Ascending aorta (tissue), 2 donors: ENCODE data around the gene CNTN5. TPM values are rescaled to one million over a fixed set of nuclear protein-coding genes. Genes with fewer than 3 reads are reported as not detected.

Experiments
- DNase-seq, 2 donors: peaks; one replicate each; pipeline ENCODE4 v3.0.0-alpha.2; 2019; ENCODE audit warnings: low spot score in 2 of 2
- H3K27ac ChIP-seq, 2 donors: fragments of 200-600 bp; sonication (generic); one replicate each; pipeline ENCODE4 v1.5.1; 2016 to 2017; ENCODE audit warnings: mild to moderate bottlenecking in 1 of 2
- H3K27me3 ChIP-seq: fragments of 200-600 bp; sonication (generic); one replicate; pipeline ENCODE4 v1.5.1; 2017
- H3K36me3 ChIP-seq, 2 donors: fragments of 200-600 bp; sonication (generic); one replicate each; pipeline ENCODE4 v1.5.1; 2016
- H3K4me1 ChIP-seq, 2 donors: fragments of 200-600 bp; sonication (generic); one replicate each; pipeline ENCODE4 v1.5.1; 2016 to 2017; ENCODE audit warnings: mild to moderate bottlenecking in 1 of 2
- H3K4me3 ChIP-seq, 2 donors: fragments of 200-600 bp; sonication (generic); one replicate each; pipeline ENCODE4 v1.5.1; 2016 to 2017; ENCODE audit warnings: mild to moderate bottlenecking in 1 of 2
- H3K9me3 ChIP-seq, 2 donors: fragments of 200-600 bp; sonication (generic); one replicate each; pipeline ENCODE4 v1.5.1; 2016
- CTCF ChIP-seq, 3 experiments: fragments of 200-600 bp in 2 of 3; fragments of 450-650 bp in 1 of 3; sonication (generic) in 2 of 3; IDR thresholded peaks; one replicate each; pipeline ENCODE4 v1.5.1; 2016 to 2019; ENCODE audit warnings: antibody characterized with exemption in 3 of 3, mild to moderate bottlenecking in 1 of 3, moderate library complexity in 1 of 3
- intact Hi-C: fragments of 100-400 bp; cut with DNase I; formaldehyde crosslinking; loops from one replicate; pipeline ENCODE4 v1.15.1; 2023
- total RNA-seq: library from RNA; depleted of rRNA; stranded (reverse); fragments of >200 nt; gene quantifications from one replicate; pipeline ENCODE4 v1.1.0, GENCODE V29; 2016

CNTN5 gene
- total RNA-seq, 1 donor from 2014 or later, result 3.6 TPM

GRCh38 chr11:99693941-99694492, 673.3 kb downstream of the CNTN5 start:
- H3K36me3 ChIP-seq, result no peaks in the 10 kb centered on the region
- H3K4me3 ChIP-seq, result peak overlapping the region in 1 of 2 donors; percentile 27
- TF ChIP-seq CTCF (IDR thresholded peaks at IDR 0.05), result no peak
- H3K9me3 ChIP-seq, result no peaks in the 10 kb centered on the region
- intact Hi-C loops, result no loop called here
- H3K27ac ChIP-seq, result no peak overlapping the region
- H3K4me1 ChIP-seq, result no peaks in the 10 kb centered on the region
- H3K27me3 ChIP-seq, result no peaks in the 10 kb centered on the region
- DNase-seq, result no peak

DNA sequence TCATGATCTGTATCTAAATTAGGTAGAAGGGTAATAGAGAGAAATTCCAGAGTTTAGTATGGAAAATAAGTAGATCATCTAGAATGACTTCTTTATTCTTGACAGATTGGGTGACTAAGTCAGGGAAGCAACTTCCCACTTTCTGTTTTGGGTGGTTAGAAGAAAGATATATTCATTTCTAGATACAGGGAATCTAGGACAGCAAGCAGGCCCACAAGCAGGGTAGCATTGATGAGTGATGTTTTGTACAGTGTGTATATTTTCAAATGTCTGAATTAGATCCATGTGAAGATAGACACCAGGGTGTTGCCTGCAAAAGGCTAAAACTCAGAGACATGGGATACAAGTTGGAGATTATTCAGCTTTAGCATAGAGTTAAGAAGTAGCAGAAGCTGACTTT, 674.4 kb downstream of the CNTN5 start:
- intact Hi-C loops, result no loop called here
- Histone ChIP-seq H3K4me1 (no peaks in the 10 kb centered on the region), H3K4me3 (no peak overlapping the region), H3K9me3 (no peaks in the 10 kb centered on the region), H3K27me3 (no peaks in the 10 kb centered on the region), H3K36me3 (no peaks in the 10 kb centered on the region), H3K27ac (no peak overlapping the region)
- TF ChIP-seq CTCF (IDR thresholded peaks at IDR 0.05), result no peak
- DNase-seq, result no peak

DNA sequence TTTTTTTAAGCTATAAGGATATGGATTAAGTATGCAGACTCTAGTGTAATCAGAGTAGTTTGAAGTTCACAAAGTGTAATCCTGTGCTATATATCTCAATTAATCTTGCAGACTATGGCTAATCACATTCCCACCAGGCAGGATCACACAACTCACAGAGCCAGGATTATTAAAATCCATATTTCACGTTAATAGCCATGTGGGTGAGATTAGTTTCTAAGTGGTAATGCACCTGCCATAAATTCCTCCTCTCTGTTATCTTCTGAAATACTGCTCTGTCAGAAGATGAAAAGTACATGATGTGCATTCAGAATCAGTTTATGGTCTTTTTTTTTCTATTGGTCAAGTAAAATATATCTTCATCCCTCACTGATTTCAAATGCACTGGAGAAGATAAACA, 686.1 kb downstream of the CNTN5 start:
- TF ChIP-seq CTCF (IDR thresholded peaks at IDR 0.05), result no peak
- no peak overlapping the region for H3K27ac ChIP-seq
- no peaks in the 10 kb centered on the region for H3K36me3 ChIP-seq
- no peaks in the 10 kb centered on the region for H3K27me3 ChIP-seq
- intact Hi-C loops, result no loop called here
- no peaks in the 10 kb centered on the region for H3K9me3 ChIP-seq
- no peak for DNase-seq
- H3K4me1 ChIP-seq, result no peaks in the 10 kb centered on the region
- no peak overlapping the region for H3K4me3 ChIP-seq

DNA sequence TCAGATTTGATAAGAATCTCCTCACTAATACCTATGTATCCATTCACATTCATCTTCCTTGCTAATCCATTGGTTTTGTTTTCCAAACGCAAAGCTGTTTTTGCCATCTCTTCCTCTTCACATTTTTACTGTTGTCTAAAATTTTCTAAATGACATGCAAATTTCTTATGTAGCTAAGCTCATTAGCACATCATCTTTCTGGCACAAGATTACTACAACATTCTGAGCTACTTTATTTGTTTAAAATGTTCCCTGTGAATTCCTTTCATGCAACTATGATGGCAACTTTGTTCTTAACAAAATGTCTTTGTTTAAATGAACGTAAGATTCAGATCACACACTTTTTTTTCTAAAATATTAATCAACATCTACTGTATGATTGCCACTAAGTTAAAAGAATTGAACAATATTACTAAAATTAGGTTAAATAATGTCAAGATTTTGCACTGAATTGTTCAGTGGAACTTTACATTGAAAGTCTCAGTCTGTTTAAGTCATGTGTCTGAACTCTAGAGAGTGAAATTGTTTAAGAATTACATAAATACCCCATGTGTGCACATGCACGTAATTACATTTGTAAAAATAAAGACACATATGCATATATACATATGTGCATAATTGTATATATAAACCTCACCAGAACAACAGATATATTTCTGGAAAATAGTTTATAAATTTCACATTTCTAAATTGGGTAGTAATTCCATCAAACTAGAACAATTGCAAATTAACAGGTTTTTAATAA, 688.4 kb downstream of the CNTN5 start:
- no peaks in the 10 kb centered on the region for H3K27me3 ChIP-seq
- no peak overlapping the region for H3K27ac ChIP-seq
- intact Hi-C loops, result no loop called here
- no peak for TF ChIP-seq CTCF (IDR thresholded peaks at IDR 0.05)
- H3K36me3 ChIP-seq, result no peaks in the 10 kb centered on the region
- no peak overlapping the region for H3K4me3 ChIP-seq
- H3K9me3 ChIP-seq, result no peaks in the 10 kb centered on the region
- DNase-seq, result no peak
- no peaks in the 10 kb centered on the region for H3K4me1 ChIP-seq

DNA sequence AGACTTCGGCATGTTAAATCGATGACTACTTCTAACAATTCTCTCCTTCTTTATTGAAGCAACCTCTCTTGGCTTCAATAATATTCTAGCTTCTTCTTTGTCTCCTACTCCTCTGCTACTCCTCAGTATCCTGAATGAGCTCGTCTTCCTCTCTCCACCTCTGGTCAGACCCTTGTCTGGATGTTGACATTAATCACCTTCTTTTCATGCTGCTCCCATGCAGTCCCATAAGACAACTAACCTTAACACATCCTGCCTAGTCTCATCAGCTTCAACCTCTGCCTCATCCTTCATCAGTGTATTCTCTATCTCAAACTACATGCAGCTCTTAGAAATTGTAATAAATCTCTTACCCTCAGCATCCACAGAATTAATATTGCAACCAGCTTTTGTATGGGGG, 695.6 kb downstream of the CNTN5 start:
- intact Hi-C loops, result no loop called here
- no peak for TF ChIP-seq CTCF (IDR thresholded peaks at IDR 0.05)
- DNase-seq, result no peak
- Histone ChIP-seq H3K36me3 (no peaks in the 10 kb centered on the region), H3K9me3 (peaks cover 0 to 6% of the 10 kb centered on the region in 2 donors), H3K27me3 (no peaks in the 10 kb centered on the region), H3K27ac (no peak overlapping the region), H3K4me3 (no peak overlapping the region), H3K4me1 (no peaks in the 10 kb centered on the region)
